Osteoblast (primary cell): Measurements from ENCODE around the gene CPT1B. TPM values are rescaled to one million over a fixed set of nuclear protein-coding genes. Genes with fewer than 3 reads are reported as not detected.
A peak's percentile ranks its signal among the peaks of the same experiment; 100 is the strongest.

Experiments used
- DNase-seq: peaks from one replicate; pipeline ENCODE4 v3.0.0; 2011; ENCODE audit warnings: low spot score, mixed read lengths; ENCODE audit not compliant: insufficient read length; ENCODE audit errors: missing footprints
- H2AFZ ChIP-seq: 2 replicates; pipeline ENCODE4 v1.6.0; 2011; ENCODE audit warnings: mild to moderate bottlenecking, low read length
- H3K27ac ChIP-seq: 2 replicates; pipeline ENCODE4 v1.5.1; 2011; ENCODE audit warnings: mild to moderate bottlenecking, low read depth, low read length, moderate library complexity
- H3K27me3 ChIP-seq: 2 replicates; pipeline ENCODE4 v1.6.0; 2012; ENCODE audit warnings: mild to moderate bottlenecking, control low read depth, inconsistent platforms, low read length, moderate library complexity; ENCODE audit not compliant: insufficient read depth
- H3K36me3 ChIP-seq: 2 replicates; pipeline ENCODE4 v1.5.1; 2011; ENCODE audit warnings: mild to moderate bottlenecking, low read length, control low read depth, moderate library complexity; ENCODE audit not compliant: insufficient read depth
- H3K4me1 ChIP-seq: 2 replicates; pipeline ENCODE4 v1.5.1; 2011; ENCODE audit warnings: mild to moderate bottlenecking, low read length, control low read depth, moderate library complexity; ENCODE audit not compliant: insufficient read depth
- H3K4me2 ChIP-seq: 2 replicates; pipeline ENCODE4 v1.6.0; 2011; ENCODE audit warnings: mild to moderate bottlenecking, low read length; ENCODE audit not compliant: insufficient read depth
- H3K4me3 ChIP-seq: fragments of 200-600 bp; sonication (generic); 3 replicates; pipeline ENCODE4 v1.5.1; 2012; ENCODE audit warnings: mild to moderate bottlenecking, low read length, inconsistent platforms; ENCODE audit not compliant: insufficient read depth
- H3K79me2 ChIP-seq: 2 replicates; pipeline ENCODE4 v1.6.0; 2012; ENCODE audit warnings: mild to moderate bottlenecking, low read length, control low read depth, inconsistent platforms; ENCODE audit not compliant: insufficient read depth
- H3K9me3 ChIP-seq: 2 replicates; pipeline ENCODE4 v1.5.1; 2011; ENCODE audit warnings: low read depth, low read length, control low read depth
- H4K20me1 ChIP-seq: 2 replicates; pipeline ENCODE4 v1.6.0; 2012; ENCODE audit warnings: mild to moderate bottlenecking, low read length, control low read depth; ENCODE audit not compliant: insufficient read depth
- total RNA-seq: library from RNA; depleted of rRNA; stranded (reverse); fragments of >200 nt; gene quantifications from 2 replicates; pipeline ENCODE4 v1.2.3, GENCODE V29; 2012
- TF ChIP-seq, protein P1 (sequence below): IDR thresholded peaks from 2 replicates; pipeline ENCODE4 v1.5.1; 2011; ENCODE audit warnings: mild to moderate bottlenecking, low read depth, low read length, moderate library complexity; ENCODE audit errors: extremely low read depth

The CPT1B gene
- total RNA-seq, 1 donor: 1.8 TPM

GRCh38 chr22:50612168-50612527 lies 33.9 kb upstream of the CPT1B start:
- H3K79me2 ChIP-seq: no peaks in the 10 kb centered on the region
- DNase-seq: peak; percentile 57
- TF ChIP-seq, protein P1, sequence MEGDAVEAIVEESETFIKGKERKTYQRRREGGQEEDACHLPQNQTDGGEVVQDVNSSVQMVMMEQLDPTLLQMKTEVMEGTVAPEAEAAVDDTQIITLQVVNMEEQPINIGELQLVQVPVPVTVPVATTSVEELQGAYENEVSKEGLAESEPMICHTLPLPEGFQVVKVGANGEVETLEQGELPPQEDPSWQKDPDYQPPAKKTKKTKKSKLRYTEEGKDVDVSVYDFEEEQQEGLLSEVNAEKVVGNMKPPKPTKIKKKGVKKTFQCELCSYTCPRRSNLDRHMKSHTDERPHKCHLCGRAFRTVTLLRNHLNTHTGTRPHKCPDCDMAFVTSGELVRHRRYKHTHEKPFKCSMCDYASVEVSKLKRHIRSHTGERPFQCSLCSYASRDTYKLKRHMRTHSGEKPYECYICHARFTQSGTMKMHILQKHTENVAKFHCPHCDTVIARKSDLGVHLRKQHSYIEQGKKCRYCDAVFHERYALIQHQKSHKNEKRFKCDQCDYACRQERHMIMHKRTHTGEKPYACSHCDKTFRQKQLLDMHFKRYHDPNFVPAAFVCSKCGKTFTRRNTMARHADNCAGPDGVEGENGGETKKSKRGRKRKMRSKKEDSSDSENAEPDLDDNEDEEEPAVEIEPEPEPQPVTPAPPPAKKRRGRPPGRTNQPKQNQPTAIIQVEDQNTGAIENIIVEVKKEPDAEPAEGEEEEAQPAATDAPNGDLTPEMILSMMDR: no peak

GRCh38 chr22:50611341-50612060 lies 33.3 kb upstream of the CPT1B start:
- H3K36me3 ChIP-seq: no peaks in the 10 kb centered on the region

More at GRCh38 chr22:50612168-50612527, 33.9 kb upstream of the CPT1B start:
- Histone ChIP-seq H3K9me3 (no peaks in the 10 kb centered on the region), H3K27me3 (peaks cover 4% of the 10 kb centered on the region), H3K4me3 (no peak overlapping the region), H3K36me3 (no peaks in the 10 kb centered on the region), H3K4me2 (no peak overlapping the region), H2AFZ (no peak overlapping the region), H3K27ac (no peak overlapping the region), H4K20me1 (no peaks in the 10 kb centered on the region), H3K4me1 (no peaks in the 10 kb centered on the region)

GRCh38 chr22:50610581-50610980 lies 32.4 kb upstream of the CPT1B start:
- no peaks in the 10 kb centered on the region for H4K20me1 ChIP-seq
- TF ChIP-seq, protein P1: no peak
- peaks cover 4% of the 10 kb centered on the region for H3K27me3 ChIP-seq
- no peaks in the 10 kb centered on the region for H3K4me1 ChIP-seq
- H3K4me3 ChIP-seq: no peak overlapping the region
- no peaks in the 10 kb centered on the region for H3K79me2 ChIP-seq
- H3K9me3 ChIP-seq: no peaks in the 10 kb centered on the region
- H3K36me3 ChIP-seq: no peaks in the 10 kb centered on the region
- no peak overlapping the region for H3K4me2 ChIP-seq
- peak; percentile 83 for DNase-seq
- no peak overlapping the region for H3K27ac ChIP-seq
- no peak overlapping the region for H2AFZ ChIP-seq

More at GRCh38 chr22:50611341-50612060, 33.3 kb upstream of the CPT1B start:
- H4K20me1 ChIP-seq: no peaks in the 10 kb centered on the region
- H3K27ac ChIP-seq: no peak overlapping the region
- TF ChIP-seq, protein P1: no peak
- H2AFZ ChIP-seq: no peak overlapping the region
- H3K79me2 ChIP-seq: no peaks in the 10 kb centered on the region
- no peak overlapping the region for H3K4me2 ChIP-seq
- no peaks in the 10 kb centered on the region for H3K9me3 ChIP-seq
- H3K4me1 ChIP-seq: no peaks in the 10 kb centered on the region
- peaks cover 4% of the 10 kb centered on the region for H3K27me3 ChIP-seq
- peak; percentile 65 for DNase-seq
- H3K4me3 ChIP-seq: no peak overlapping the region

DNA sequence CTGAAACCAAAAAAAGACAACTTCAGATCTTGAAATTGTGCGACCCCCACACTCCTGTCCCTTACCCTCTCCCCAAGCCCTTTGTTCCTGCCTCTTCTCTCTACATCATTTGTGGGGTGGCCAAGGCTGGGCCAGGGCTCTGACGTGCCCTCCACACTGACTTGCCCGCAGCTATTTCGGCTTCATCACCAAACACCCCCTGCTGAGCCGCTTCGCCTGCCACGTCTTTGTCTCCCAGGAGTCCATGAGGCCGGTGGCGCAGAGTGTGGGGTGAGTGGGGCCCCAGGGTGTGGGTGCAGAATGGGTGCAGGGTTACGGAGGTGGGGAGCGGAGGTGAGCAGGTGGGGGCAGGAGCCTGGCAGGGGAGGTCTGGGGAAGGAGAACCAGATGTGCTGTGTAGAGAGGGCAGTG lies 31.8 kb upstream of the CPT1B start:
- Histone ChIP-seq H3K4me3 (no peak overlapping the region), H3K79me2 (no peaks in the 10 kb centered on the region), H3K27ac (no peak overlapping the region), H4K20me1 (no peaks in the 10 kb centered on the region), H3K36me3 (no peaks in the 10 kb centered on the region), H2AFZ (no peak overlapping the region), H3K4me1 (no peaks in the 10 kb centered on the region), H3K27me3 (peaks cover 5% of the 10 kb centered on the region), H3K9me3 (no peaks in the 10 kb centered on the region), H3K4me2 (no peak overlapping the region)
- TF ChIP-seq, protein P1: no peak
- DNase-seq: peak; percentile 65
